Fibroblast of villous mesenchyme (primary cell): Measurements from ENCODE around the gene ZBTB16. TPM values are rescaled to one million over a fixed set of nuclear protein-coding genes. Genes with fewer than 3 reads are reported as not detected.

Experiments used
- DNase-seq: peaks from one replicate; pipeline ENCODE4 v3.0.0-alpha.2; 2010; ENCODE audit warnings: low read depth
- H3K4me3 ChIP-seq: 2 replicates; pipeline ENCODE4 v1.5.1; 2011; ENCODE audit warnings: low read depth, mild to moderate bottlenecking, low read length
- CTCF ChIP-seq: IDR thresholded peaks from 2 replicates; pipeline ENCODE4 v1.5.1; 2012; ENCODE audit warnings: low read depth, mild to moderate bottlenecking, low read length; ENCODE audit not compliant: insufficient read depth
- total RNA-seq: library from RNA; depleted of rRNA; stranded (reverse); fragments of >200 nt; gene quantifications from 2 replicates; pipeline ENCODE4 v1.2.3, GENCODE V29; 2012

Gene ZBTB16
- total RNA-seq, 1 donor: 0.86 TPM

DNA sequence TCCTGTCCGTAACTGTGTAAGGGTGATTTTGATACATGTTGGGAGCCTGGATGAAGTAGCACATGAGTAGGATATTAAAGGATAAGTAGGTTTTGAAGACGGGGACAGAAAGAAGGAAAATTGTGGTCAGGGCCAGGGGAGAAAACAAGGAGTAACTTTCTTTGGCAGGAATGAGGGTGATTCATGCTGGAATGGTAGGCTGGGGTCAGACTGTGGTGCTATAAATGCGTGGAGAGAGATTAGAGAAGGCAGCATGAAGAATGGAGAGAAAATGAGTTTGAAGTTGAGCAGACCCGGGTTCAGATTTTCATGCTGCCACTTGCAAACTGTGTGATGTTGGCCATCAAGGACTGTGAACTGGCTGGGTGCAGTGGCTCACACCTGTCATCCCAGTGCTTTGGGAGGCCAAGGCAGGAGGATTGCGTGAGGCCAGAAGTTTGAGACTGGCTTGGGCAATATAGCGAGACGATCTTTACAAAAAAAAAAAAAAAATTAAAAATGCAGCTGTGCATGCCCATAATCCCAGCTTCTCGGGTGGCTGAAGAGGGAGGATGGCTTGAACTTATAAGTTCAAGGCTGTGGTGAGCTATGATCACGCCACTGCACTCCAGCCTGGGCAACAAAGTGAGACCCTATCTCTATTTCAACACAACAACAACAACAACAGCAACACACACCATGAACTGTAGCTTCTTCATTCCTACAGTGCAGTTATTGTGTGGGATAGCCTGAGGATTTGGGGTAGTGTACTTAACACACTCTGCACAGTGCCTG, 22.3 kb downstream of the ZBTB16 start:
- no peak for TF ChIP-seq CTCF
- H3K4me3 ChIP-seq: no peak overlapping the region
- DNase-seq: peak; percentile 92

DNA sequence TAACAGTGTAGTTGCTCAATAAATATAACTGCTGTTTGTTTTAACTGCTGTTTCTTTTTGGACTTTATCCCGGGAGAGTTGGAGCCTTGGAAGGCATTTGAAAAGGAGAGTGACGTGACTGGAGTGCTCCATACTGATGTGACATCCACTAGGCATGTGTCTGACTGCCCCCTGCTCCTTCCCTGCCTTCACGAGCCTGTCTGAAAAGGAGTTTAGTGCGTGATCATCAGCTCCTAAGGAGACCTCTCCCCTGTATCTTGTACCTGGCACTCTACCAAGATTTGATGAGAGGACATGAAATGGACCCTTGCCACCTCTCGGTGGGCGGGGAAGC, 22.9 kb downstream of the ZBTB16 start:
- DNase-seq: peak; percentile 71
- no peak overlapping the region for H3K4me3 ChIP-seq
- no peak for TF ChIP-seq CTCF

GRCh38 chr11:114082767-114083181, 23.3 kb downstream of the ZBTB16 start:
- no peak for TF ChIP-seq CTCF
- DNase-seq: peak; percentile 48
- no peak overlapping the region for H3K4me3 ChIP-seq

DNA sequence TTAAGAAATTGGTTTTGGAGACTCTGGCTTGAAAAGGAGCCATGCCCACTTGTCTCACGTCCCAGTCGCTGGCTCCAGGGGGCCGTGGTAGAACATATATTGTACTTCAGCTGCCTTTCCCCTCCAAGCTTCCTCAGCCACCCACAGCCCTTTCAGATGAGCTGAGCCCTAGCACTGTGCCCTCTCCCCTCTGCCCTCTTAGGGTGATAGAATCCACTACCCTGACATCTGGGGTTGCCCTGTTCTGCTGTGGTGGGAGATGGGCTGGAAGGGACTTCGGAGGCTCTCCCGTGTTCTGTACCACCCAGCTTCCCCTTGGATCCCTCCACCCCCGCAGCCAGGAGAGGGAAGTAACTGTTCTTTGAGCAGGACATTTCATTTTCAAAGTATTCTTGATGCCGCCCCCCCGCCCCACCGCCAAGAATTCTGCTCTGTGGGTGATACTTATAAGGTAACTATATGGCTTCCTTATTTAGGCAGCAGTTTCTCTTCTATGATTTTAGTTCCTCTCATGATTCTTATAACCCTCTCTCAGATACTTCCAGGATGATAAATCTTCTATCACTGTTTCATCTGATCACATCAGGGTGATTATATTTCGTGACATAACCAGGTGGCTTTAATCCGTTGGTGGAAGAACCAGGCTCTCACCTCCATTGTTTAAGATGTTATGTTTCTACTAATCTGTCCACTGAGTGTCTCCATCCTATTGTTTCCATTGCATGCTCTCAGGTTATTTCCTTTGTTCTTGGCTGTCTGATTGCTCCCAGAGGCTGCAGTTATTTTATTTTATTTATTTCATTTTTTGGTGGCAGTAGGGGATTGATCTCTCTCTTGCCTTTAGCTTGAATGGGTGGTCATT, 24.1 kb downstream of the ZBTB16 start:
- DNase-seq: no peak
- no peak for TF ChIP-seq CTCF
- H3K4me3 ChIP-seq: no peak overlapping the region

- no peak overlapping the region for H3K4me3 ChIP-seq
- no peak for DNase-seq
- no peak for TF ChIP-seq CTCF
These were observed 24.9 kb downstream of the ZBTB16 start for GRCh38 chr11:114084414-114084813.

GRCh38 chr11:114085965-114086793, 26.7 kb downstream of the ZBTB16 start:
- no peak for DNase-seq
- TF ChIP-seq CTCF: no peak
- no peak overlapping the region for H3K4me3 ChIP-seq
